Measurements from ENCODE around the gene SOX21. TPM values are rescaled to one million over a fixed set of nuclear protein-coding genes. Genes with fewer than 3 reads are reported as not detected.

Gene SOX21
- total RNA-seq, 2 donors from 2014 or later = 1.1 to 2.0 TPM

DNA sequence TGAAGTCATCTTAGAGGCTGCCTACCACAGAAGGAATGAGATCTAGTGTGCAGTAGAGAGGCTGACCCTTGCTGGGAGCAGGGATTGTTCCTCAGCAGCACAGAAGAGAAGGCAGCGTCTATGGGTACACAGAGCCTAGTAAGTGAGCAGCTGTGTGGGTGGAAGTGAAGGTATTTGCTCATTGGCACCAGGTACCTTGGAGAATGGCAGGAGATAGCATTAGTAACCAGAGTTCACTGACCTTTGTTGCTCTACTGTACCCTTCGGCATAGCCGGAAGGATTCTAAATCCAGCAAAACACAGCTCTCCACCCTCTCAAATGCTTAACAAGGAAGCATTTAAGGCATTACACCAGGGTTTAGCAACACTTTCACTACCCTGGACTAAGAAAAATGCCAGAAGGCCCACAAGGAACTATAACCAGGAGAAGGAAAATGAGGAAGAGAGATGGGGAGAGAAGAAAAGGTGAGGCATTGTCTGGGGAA lies 12.3 kb downstream of the SOX21 start:
- 89% methylated on average over 3 of the region's 3 CpGs for WGBS

DNA sequence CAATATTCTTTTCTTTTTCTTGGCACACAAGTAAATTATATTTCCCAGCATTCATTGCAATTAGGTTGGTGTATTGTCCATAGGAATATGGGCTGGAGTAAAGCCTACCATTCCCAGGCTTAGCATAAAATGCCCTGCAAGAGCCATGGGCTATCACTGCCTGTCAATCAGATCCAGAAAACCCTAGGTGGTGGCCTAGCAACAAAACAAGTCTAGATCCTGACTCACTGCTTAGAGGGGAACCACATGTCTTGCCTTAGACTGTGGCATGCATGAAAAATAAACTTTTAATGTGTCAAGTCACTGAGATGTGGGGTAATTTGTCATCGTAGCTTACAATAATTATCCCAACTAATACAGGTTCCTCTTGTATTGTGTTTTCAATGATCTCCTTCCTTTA lies 16.2 kb downstream of the SOX21 start:
- no peaks in the 10 kb centered on the region for H3K4me1 ChIP-seq (replicated peaks)
- intact Hi-C loops (cut with DNase I) = no loop called here
- no peak for DNase-seq (ENCODE audit: low spot score)
- no peaks in the 10 kb centered on the region for H3K27me3 ChIP-seq (replicated peaks; ENCODE audit: insufficient read depth)
- H3K27ac ChIP-seq = no peak overlapping the region
- 91% methylated on average over 1 of the region's 1 CpG for WGBS
- no peaks in the 10 kb centered on the region for H3K9me3 ChIP-seq
- no peaks in the 10 kb centered on the region for H3K36me3 ChIP-seq
- no peak overlapping the region for H3K4me3 ChIP-seq
- TF ChIP-seq POLR2AphosphoS5 (IDR thresholded peaks at IDR 0.05) = no peak
- no peak for TF ChIP-seq POLR2A (IDR thresholded peaks at IDR 0.05)
- TF ChIP-seq, protein P1, sequence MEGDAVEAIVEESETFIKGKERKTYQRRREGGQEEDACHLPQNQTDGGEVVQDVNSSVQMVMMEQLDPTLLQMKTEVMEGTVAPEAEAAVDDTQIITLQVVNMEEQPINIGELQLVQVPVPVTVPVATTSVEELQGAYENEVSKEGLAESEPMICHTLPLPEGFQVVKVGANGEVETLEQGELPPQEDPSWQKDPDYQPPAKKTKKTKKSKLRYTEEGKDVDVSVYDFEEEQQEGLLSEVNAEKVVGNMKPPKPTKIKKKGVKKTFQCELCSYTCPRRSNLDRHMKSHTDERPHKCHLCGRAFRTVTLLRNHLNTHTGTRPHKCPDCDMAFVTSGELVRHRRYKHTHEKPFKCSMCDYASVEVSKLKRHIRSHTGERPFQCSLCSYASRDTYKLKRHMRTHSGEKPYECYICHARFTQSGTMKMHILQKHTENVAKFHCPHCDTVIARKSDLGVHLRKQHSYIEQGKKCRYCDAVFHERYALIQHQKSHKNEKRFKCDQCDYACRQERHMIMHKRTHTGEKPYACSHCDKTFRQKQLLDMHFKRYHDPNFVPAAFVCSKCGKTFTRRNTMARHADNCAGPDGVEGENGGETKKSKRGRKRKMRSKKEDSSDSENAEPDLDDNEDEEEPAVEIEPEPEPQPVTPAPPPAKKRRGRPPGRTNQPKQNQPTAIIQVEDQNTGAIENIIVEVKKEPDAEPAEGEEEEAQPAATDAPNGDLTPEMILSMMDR (IDR thresholded peaks at IDR 0.05) = no peak

More for the DNA sequence above, 12.3 kb downstream of the SOX21 start:
- Histone ChIP-seq H3K4me3 (no peak overlapping the region), H3K27ac (no peak overlapping the region), H3K4me1 (replicated peaks) (no peaks in the 10 kb centered on the region), H3K27me3 (replicated peaks; ENCODE audit: insufficient read depth) (peaks cover 18% of the 10 kb centered on the region), H3K9me3 (no peaks in the 10 kb centered on the region), H3K36me3 (no peaks in the 10 kb centered on the region)
- no peak for DNase-seq (ENCODE audit: low spot score)
- intact Hi-C loops (cut with DNase I) = no loop called here
- TF ChIP-seq, protein P1 (IDR thresholded peaks at IDR 0.05) = no peak
- TF ChIP-seq POLR2A (IDR thresholded peaks at IDR 0.05) = no peak
- TF ChIP-seq POLR2AphosphoS5 (IDR thresholded peaks at IDR 0.05) = no peak

DNA sequence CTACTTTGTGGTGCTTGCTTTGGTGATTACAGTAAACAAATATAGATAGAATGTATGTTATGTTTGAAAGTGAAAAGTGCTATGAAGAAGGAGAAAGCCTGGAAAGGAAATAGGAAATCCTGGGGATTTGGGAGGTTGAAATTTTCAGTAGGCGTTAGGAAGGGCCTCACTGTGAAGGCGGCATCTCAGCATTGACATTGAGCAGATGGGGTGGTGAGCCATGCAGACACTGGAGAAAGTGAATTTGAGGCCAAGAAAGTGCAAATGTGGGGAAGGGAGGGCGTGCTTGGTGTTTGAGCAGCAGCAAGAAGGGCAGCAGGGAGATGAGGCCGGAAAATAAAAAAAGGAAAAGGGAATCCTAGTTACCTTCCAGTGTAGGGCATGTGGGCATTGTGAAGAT lies 20.3 kb downstream of the SOX21 start:
- WGBS = 86% methylated on average over 4 of the region's 4 CpGs
- no peak for DNase-seq (ENCODE audit: low spot score)
- TF ChIP-seq POLR2A (IDR thresholded peaks at IDR 0.05) = no peak
- TF ChIP-seq, protein P1 (IDR thresholded peaks at IDR 0.05) = no peak
- no peak for TF ChIP-seq POLR2AphosphoS5 (IDR thresholded peaks at IDR 0.05)
- Histone ChIP-seq H3K9me3 (no peaks in the 10 kb centered on the region), H3K4me3 (no peak overlapping the region), H3K36me3 (no peaks in the 10 kb centered on the region), H3K4me1 (replicated peaks) (no peaks in the 10 kb centered on the region), H3K27ac (no peak overlapping the region), H3K27me3 (replicated peaks; ENCODE audit: insufficient read depth) (no peaks in the 10 kb centered on the region)
- intact Hi-C loops (cut with DNase I) = no loop called here

DNA sequence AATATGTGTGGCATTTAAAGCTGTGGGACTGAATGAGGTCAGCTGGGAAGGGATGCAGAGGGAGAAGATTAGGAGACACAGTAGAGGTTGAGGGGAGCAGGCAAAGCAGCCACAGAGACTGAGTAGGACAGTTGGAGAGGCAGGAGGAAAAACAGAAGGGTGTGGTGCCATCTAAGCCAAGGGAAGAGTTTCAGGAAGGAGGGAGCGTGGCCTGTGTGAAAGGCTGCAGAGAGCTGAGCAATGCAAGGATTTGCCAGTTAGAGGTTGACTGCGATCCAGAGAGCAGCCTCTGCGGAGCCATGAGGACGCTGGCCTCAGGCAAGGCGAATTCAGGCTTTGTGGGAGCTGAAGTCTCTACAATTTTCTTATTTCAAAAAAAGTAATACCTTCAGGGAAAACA lies 28.9 kb downstream of the SOX21 start:
- intact Hi-C loops (cut with DNase I) = no loop called here

DNA sequence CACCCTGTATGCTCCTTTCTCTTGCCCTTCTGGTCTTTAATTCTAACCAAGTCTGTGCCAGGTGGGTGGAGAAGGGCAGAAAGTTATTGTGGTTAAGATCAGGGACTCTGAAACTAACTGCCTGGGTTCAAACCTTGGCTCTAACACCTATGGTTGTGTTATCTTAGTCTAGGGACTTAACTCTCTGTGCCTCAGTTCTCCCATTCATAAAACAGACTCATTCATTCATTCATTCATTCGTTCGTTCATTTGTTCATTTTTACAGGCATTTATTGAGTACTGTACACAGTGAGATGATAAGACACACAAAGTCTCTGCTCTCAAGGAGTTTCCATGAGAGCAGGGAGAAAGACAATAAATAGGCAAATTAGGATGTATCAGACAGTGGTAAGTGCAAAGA lies 30.1 kb downstream of the SOX21 start:
- H3K27me3 ChIP-seq (replicated peaks; ENCODE audit: insufficient read depth) = no peaks in the 10 kb centered on the region
- intact Hi-C loops (cut with DNase I) = no loop called here
- DNase-seq (ENCODE audit: low spot score) = no peak

More for the DNA sequence above, 28.9 kb downstream of the SOX21 start:
- no peak overlapping the region for H3K27ac ChIP-seq
- no peaks in the 10 kb centered on the region for H3K4me1 ChIP-seq (replicated peaks)
- H3K4me3 ChIP-seq = no peak overlapping the region
- H3K9me3 ChIP-seq = no peaks in the 10 kb centered on the region
- WGBS = 69% methylated on average over 5 of the region's 5 CpGs
- H3K27me3 ChIP-seq (replicated peaks; ENCODE audit: insufficient read depth) = no peaks in the 10 kb centered on the region
- no peak for DNase-seq (ENCODE audit: low spot score)
- TF ChIP-seq POLR2A (IDR thresholded peaks at IDR 0.05) = no peak
- TF ChIP-seq, protein P1 (IDR thresholded peaks at IDR 0.05) = no peak
- TF ChIP-seq POLR2AphosphoS5 (IDR thresholded peaks at IDR 0.05) = no peak
- no peaks in the 10 kb centered on the region for H3K36me3 ChIP-seq

More for the DNA sequence above, 30.1 kb downstream of the SOX21 start:
- H3K27ac ChIP-seq = no peak overlapping the region
- H3K36me3 ChIP-seq = no peaks in the 10 kb centered on the region
- WGBS = 87% methylated on average over 2 of the region's 2 CpGs
- H3K4me3 ChIP-seq = no peak overlapping the region
- TF ChIP-seq, protein P1 (IDR thresholded peaks at IDR 0.05) = no peak
- TF ChIP-seq POLR2AphosphoS5 (IDR thresholded peaks at IDR 0.05) = no peak
- TF ChIP-seq POLR2A (IDR thresholded peaks at IDR 0.05) = no peak
- no peaks in the 10 kb centered on the region for H3K9me3 ChIP-seq
- H3K4me1 ChIP-seq (replicated peaks) = no peaks in the 10 kb centered on the region

Measured in prostate gland (tissue), 2 donors.